Nucleus accumbens (tissue), 56 donors: ENCODE results near the gene PNMA6E.
"Not testable (repeated sequence)": the region's sequence is repeated elsewhere in the genome, so short reads cannot be mapped to it uniquely, and the experiment has no call there.

Experiments used
- DNase-seq, 56 donors: peaks; one replicate each; lab custom pipeline; 2025; lab: John Stamatoyannopoulos, UW

Gene PNMA6E

GRCh38 chrX:153387987-153388721 lies 13.0 kb downstream of the PNMA6E start:
- no peak for DNase-seq

GRCh38 chrX:153387345-153387744 lies 13.8 kb downstream of the PNMA6E start:
- DNase-seq = no peak

- no peak for DNase-seq
Observed at GRCh38 chrX:153386097-153386496, 15.1 kb downstream of the PNMA6E start.

- not testable (repeated sequence) for DNase-seq
Observed at GRCh38 chrX:153384973-153385372, 16.2 kb downstream of the PNMA6E start.

- DNase-seq = no peak
Observed at GRCh38 chrX:153384390-153384789, 16.8 kb downstream of the PNMA6E start.

GRCh38 chrX:153382563-153383482 lies 18.3 kb downstream of the PNMA6E start:
- DNase-seq = no peak

- DNase-seq = peak in 23 of 56 donors; percentile 1 to 55 (median 17)
Observed at GRCh38 chrX:153381684-153382532, 19.2 kb downstream of the PNMA6E start.

GRCh38 chrX:153380691-153381090 lies 20.5 kb downstream of the PNMA6E start:
- DNase-seq = no peak

- DNase-seq = no peak
Observed at GRCh38 chrX:153379971-153380581, 21.1 kb downstream of the PNMA6E start.

- no peak for DNase-seq
Observed at GRCh38 chrX:153379508-153379907, 21.6 kb downstream of the PNMA6E start.

- no peak for DNase-seq
Observed at GRCh38 chrX:153378607-153379006, 22.5 kb downstream of the PNMA6E start.

- DNase-seq = no peak
Observed at GRCh38 chrX:153377727-153378126, 23.4 kb downstream of the PNMA6E start.

- no peak for DNase-seq
Observed at GRCh38 chrX:153375571-153375970, 25.6 kb downstream of the PNMA6E start.

GRCh38 chrX:153374426-153374825 lies 26.7 kb downstream of the PNMA6E start:
- DNase-seq = no peak

GRCh38 chrX:153372949-153373348 lies 28.2 kb downstream of the PNMA6E start:
- no peak for DNase-seq

- no peak for DNase-seq
Observed at GRCh38 chrX:153371256-153371655, 29.9 kb downstream of the PNMA6E start.

GRCh38 chrX:153370293-153371055 lies 30.7 kb downstream of the PNMA6E start:
- DNase-seq = no peak

- no peak for DNase-seq
Observed at GRCh38 chrX:153366878-153367538, 34.1 kb downstream of the PNMA6E start.

- no peak for DNase-seq
Observed at GRCh38 chrX:153366119-153366518, 35.0 kb downstream of the PNMA6E start.
